GM12865 (cell line): ENCODE measurements around the gene PRR7.

ENCODE experiments used
- DNase-seq: peaks from one replicate; pipeline ENCODE4 v3.0.0; 2010; ENCODE audit warnings: low read depth
- H3K4me3 ChIP-seq: 2 replicates; pipeline ENCODE4 v1.5.1; 2011; ENCODE audit warnings: mild to moderate bottlenecking, low read depth, low read length, control low read depth
- CTCF ChIP-seq: IDR thresholded peaks from 2 replicates; pipeline ENCODE4 v1.5.1; 2011; ENCODE audit warnings: low read length, control low read depth, low read depth, inconsistent platforms; ENCODE audit not compliant: insufficient read depth; ENCODE audit errors: missing control alignments

PRR7 gene

GRCh38 chr5:177468329-177468684 is 21.7 kb downstream of the PRR7 start:
- no peak overlapping the region for H3K4me3 ChIP-seq
- no peak for DNase-seq
- no peak for TF ChIP-seq CTCF

GRCh38 chr5:177468685-177469628 is 22.3 kb downstream of the PRR7 start:
- no peak for TF ChIP-seq CTCF
- DNase-seq = no peak
- no peak overlapping the region for H3K4me3 ChIP-seq

- DNase-seq = no peak
- TF ChIP-seq CTCF = no peak
- H3K4me3 ChIP-seq = no peak overlapping the region
These were observed 23.3 kb downstream of the PRR7 start for GRCh38 chr5:177469750-177470525.

GRCh38 chr5:177470759-177471536 is 24.3 kb downstream of the PRR7 start:
- no peak for DNase-seq
- H3K4me3 ChIP-seq = no peak overlapping the region

GRCh38 chr5:177471610-177472356 is 25.2 kb downstream of the PRR7 start:
- no peak for DNase-seq
- no peak for TF ChIP-seq CTCF
- no peak overlapping the region for H3K4me3 ChIP-seq

More at GRCh38 chr5:177470759-177471536, 24.3 kb downstream of the PRR7 start:
- no peak for TF ChIP-seq CTCF
